Measurements from ENCODE around the gene VASH1. TPM values are rescaled to one million over a fixed set of nuclear protein-coding genes. Genes with fewer than 3 reads are reported as not detected.

Gene VASH1
- total RNA-seq, 1 donor from 2014 or later: 2.9 TPM

GRCh38 chr14:76775695-76776427 is 14.6 kb downstream of the VASH1 start:
- DNase-seq (ENCODE audit: low read depth): no peak
- no peak for TF ChIP-seq CTCF (conservative IDR thresholded peaks at IDR 0.05; ENCODE audit: low read depth, low read length)
- H3K4me3 ChIP-seq (ENCODE audit: low read depth, low read length): no peak overlapping the region

GRCh38 chr14:76776428-76777251 is 15.4 kb downstream of the VASH1 start:
- DNase-seq (ENCODE audit: low read depth): no peak
- TF ChIP-seq CTCF (conservative IDR thresholded peaks at IDR 0.05; ENCODE audit: low read depth, low read length): no peak
- no peak overlapping the region for H3K4me3 ChIP-seq (ENCODE audit: low read depth, low read length)

DNA sequence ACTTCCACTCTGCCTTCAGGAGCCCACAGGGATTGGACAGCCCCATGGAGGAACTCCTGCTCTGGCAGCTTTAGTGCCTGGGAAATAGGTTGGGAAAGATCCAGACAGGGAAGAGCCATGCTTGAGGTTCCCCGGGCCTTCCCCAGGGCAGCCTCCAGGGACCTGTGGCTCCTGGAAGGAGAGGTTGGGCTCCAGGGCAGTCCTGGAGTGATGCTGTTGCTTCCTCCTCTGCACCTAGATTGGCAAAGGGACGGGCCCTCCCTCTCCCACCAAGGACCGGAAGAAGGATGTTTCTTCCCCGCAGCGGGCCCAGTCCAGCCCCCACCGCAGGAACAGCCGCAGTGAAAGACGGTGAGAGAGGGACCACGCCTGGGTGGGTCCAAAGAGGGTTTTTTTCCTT is 16.5 kb downstream of the VASH1 start:
- DNase-seq (ENCODE audit: low read depth): no peak
- H3K4me3 ChIP-seq (ENCODE audit: low read depth, low read length): no peak overlapping the region
- TF ChIP-seq CTCF (conservative IDR thresholded peaks at IDR 0.05; ENCODE audit: low read depth, low read length): no peak

GRCh38 chr14:76778546-76779215 is 17.4 kb downstream of the VASH1 start:
- no peak for DNase-seq (ENCODE audit: low read depth)
- no peak for TF ChIP-seq CTCF (conservative IDR thresholded peaks at IDR 0.05; ENCODE audit: low read depth, low read length)
- no peak overlapping the region for H3K4me3 ChIP-seq (ENCODE audit: low read depth, low read length)

DNA sequence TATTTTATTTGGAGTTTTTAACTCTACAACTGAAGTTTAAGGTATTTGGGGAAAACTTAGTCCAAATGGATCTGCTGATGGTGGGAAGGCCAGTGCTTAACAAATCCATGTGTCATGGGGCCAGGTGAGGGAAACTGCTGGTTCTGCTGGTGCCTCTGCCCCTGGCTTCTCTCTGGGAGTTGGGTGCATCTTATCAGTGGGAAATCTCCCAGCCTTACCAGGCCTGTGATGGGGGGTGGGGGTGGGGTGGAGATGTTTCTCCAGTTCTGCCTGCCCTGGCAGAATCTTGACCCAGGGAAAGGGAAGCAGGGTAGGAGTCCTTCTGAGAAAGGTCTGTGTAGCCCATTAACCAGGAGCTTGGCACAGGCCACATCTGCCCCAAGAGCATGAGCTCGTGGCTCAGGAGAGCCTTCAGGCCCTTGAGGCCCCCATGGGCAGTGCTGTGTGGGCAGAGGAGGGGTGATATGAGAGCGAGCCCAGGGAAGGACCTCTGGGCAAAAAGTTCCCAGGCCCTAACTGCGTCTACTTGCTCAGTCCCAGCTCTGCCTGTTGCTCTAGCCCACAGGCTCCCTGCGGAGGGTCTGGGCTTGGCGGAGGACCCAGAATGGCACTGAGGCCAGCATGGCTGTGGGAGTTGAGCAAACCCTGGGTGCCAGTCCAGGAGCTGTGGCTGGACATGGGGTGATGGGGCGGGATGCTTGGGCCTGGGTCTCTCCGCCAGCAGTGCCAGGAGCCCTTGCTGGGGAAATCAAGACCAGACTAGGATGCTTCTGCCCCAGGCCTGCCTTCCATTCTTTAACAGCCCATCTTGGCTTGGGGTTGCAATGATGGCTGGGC is 18.2 kb downstream of the VASH1 start:
- no peak for TF ChIP-seq CTCF (conservative IDR thresholded peaks at IDR 0.05; ENCODE audit: low read depth, low read length)
- DNase-seq (ENCODE audit: low read depth): no peak
- no peak overlapping the region for H3K4me3 ChIP-seq (ENCODE audit: low read depth, low read length)

DNA sequence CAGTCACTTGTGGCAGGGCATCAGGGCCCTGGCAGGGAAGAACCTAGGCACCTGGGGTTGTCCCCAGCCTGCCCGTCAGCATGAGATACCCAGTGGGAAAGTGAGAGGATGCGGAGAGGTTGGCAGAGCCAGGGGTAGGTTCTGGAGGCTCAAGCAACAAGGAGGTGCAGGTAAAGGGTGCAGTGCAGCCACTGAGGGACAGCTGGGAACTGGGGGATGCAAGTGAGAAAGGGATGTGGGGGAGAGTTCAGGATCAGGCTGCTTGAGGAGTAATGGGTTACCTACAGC is 18.7 kb downstream of the VASH1 start:
- no peak overlapping the region for H3K4me3 ChIP-seq (ENCODE audit: low read depth, low read length)
- DNase-seq (ENCODE audit: low read depth): no peak
- no peak for TF ChIP-seq CTCF (conservative IDR thresholded peaks at IDR 0.05; ENCODE audit: low read depth, low read length)
